ENCODE results near the gene ATP11C.

DNA sequence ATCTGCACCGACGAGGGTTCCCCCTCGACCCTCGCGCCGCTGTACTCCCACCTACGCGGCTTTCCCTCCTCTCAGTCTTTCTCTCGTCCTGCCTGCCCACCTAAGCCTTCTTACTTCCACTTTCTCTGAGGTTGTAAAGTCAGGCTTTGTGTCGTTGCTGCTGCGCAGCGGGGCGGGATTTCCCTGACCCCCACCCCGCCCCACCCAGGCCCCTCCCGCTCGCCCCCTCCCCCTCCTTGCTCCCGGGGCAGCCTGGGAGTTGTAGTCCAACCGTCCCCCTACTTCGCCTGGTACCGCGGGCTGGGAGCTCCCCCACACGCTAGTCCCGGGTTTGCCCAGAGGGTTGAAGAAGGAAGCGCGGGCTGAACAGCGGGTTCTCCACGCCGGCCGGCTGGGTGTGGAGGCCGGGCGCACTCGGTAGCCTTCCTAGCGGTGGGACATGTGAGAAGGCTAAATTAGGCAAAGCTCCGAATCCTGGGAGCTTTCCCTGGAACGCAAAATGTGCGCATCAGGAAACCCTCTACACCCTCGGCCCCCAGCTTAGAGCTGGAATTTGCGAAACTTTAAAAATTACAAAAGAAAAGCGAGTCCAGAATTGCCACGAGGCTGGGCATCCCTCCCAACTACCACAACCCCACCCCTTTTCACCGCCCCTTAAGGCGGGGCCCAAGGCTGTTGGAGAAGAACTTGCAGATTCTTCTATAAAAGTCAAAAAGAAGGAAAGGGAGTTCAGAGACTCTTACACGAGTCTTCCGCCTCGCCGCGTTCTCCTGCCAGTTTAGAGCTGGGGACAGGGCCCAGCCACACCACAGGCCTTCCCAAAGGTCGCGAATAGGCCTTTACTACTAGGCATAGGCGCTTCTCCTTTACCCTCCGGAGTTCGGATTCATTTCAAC, at the start of gene ATP11C:
- TF ChIP-seq POLR2A (IDR thresholded peaks at IDR 0.05; ENCODE audit: low read depth, low read length) (peak; percentile 87), TAF1 (IDR thresholded peaks at IDR 0.05; ENCODE audit: low read depth, low read length) (peak; percentile 48; the same call in 1 of the 2 replicates), POLR2AphosphoS5 (IDR thresholded peaks at IDR 0.05; ENCODE audit: low read depth, low read length) (peak; percentile 77), SPI1 (IDR thresholded peaks at IDR 0.05; ENCODE audit: low read depth, low read length) (no peak), PAX5 (IDR thresholded peaks at IDR 0.05; ENCODE audit: insufficient read depth, low read length, severe bottlenecking) (no peak), POU2F2 (IDR thresholded peaks at IDR 0.05; ENCODE audit: low read depth, low read length) (no peak)
